Kidney epithelial cell (primary cell): ENCODE data around the gene NFKB2. TPM values are rescaled to one million over a fixed set of nuclear protein-coding genes. Genes with fewer than 3 reads are reported as not detected.

ENCODE experiments used
- DNase-seq: peaks from one replicate; pipeline ENCODE4 v3.0.0-alpha.2; 2010; ENCODE audit warnings: low read depth
- H3K27me3 ChIP-seq: 2 replicates; pipeline ENCODE4 v1.6.0; 2011; ENCODE audit warnings: low read length; ENCODE audit not compliant: control insufficient read depth, insufficient read depth
- H3K36me3 ChIP-seq: 2 replicates; pipeline ENCODE4 v1.5.1; 2011; ENCODE audit warnings: low read length; ENCODE audit not compliant: control insufficient read depth, insufficient read depth
- H3K4me3 ChIP-seq: 2 replicates; pipeline ENCODE4 v1.5.1; 2011; ENCODE audit warnings: low read depth, mild to moderate bottlenecking, control low read depth, low read length
- total RNA-seq: library from RNA; depleted of rRNA; stranded (reverse); fragments of >200 nt; gene quantifications from 2 replicates; pipeline ENCODE4 v1.2.3, GENCODE V29; 2015
- TF ChIP-seq, protein P1 (sequence below): IDR thresholded peaks from 2 replicates; pipeline ENCODE4 v1.5.1; 2011; ENCODE audit warnings: mild to moderate bottlenecking, moderate library complexity, low read length, control low read depth, inconsistent platforms; ENCODE audit not compliant: insufficient read depth, poor library complexity, severe bottlenecking

The NFKB2 gene
- total RNA-seq, 1 donor from 2014 or later, result 83.6 TPM

DNA sequence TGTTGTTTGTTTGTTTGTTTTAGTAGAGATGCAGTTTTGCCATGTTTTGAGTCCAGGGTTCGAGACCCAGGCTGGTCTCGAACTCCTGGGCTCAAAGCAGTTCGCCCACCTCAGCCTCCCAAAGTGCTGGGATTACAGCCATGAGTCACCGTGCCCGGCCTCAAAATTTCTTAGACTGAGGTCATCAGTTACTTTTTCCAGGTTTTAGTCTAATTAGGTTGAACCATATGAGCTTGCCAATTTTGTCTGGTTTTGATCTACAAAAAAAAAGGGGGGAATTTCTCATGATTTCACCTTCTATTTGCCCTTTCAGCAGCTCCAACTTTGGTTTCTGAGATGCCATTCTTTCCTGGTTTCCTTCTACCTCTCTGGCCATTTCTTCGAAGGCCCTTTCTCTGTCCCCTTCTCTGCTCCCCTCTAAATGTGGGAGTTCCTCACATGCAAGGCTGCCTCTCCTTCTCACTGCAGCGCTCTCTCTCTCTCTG, 31.3 kb downstream of the NFKB2 start:
- no peak for DNase-seq
- no peaks in the 10 kb centered on the region for H3K27me3 ChIP-seq
- TF ChIP-seq, protein P1, sequence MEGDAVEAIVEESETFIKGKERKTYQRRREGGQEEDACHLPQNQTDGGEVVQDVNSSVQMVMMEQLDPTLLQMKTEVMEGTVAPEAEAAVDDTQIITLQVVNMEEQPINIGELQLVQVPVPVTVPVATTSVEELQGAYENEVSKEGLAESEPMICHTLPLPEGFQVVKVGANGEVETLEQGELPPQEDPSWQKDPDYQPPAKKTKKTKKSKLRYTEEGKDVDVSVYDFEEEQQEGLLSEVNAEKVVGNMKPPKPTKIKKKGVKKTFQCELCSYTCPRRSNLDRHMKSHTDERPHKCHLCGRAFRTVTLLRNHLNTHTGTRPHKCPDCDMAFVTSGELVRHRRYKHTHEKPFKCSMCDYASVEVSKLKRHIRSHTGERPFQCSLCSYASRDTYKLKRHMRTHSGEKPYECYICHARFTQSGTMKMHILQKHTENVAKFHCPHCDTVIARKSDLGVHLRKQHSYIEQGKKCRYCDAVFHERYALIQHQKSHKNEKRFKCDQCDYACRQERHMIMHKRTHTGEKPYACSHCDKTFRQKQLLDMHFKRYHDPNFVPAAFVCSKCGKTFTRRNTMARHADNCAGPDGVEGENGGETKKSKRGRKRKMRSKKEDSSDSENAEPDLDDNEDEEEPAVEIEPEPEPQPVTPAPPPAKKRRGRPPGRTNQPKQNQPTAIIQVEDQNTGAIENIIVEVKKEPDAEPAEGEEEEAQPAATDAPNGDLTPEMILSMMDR, result no peak
- H3K4me3 ChIP-seq, result no peak overlapping the region
- no peaks in the 10 kb centered on the region for H3K36me3 ChIP-seq

DNA sequence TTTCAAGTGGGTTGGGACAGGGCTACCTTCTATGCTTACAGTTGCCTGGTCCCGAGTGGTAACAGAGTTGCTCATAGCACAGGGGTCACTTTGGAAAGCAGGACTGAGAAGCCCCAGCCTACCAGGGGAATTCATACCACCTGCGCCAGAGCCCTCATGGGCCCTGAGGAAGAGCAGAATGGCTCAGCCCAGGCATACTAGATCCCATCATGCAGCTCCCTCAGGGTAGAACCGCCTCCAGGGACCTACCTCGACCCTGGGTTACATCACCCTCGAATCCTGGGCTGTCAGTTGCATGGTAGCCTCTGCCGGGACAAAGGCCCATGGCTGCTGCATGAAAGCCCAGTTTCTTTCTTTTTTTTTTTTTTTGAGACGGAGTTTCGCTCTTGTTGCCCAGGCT, 34.0 kb downstream of the NFKB2 start:
- H3K36me3 ChIP-seq, result no peaks in the 10 kb centered on the region
- no peaks in the 10 kb centered on the region for H3K27me3 ChIP-seq
- H3K4me3 ChIP-seq, result no peak overlapping the region
- DNase-seq, result no peak
- TF ChIP-seq, protein P1, result no peak

DNA sequence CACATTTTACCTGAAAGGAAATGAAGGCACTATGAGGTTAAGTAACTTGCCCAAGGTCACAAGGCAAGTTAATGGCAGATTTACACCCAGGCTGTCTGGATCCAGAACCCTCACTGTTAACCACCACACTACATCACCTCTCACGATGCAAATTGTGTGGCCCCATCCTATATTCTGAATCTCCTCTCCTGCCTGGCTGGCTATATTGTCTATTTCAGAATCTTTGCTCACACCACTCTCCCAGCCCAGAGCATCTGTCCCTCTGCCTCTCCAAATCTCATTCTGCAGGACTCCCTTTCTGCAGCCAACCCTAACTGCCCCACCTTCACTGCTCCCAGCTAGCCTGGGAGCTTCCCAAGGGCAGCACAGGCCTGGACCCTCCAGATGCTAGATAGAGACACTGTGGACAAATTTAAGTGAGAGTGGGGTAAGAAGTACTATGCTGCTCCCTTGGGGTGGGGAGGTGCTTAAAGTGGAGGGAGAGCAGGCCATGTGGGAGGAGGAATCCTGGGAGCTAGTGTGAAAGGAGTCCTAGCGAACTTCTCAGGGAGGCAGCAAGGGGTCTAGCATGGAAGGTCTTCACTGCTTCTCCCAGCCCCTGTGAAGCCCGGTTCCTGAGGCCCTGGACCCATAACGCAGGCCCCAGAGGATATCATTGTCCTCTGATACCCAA, 36.1 kb downstream of the NFKB2 start:
- DNase-seq, result no peak
- no peaks in the 10 kb centered on the region for H3K36me3 ChIP-seq
- TF ChIP-seq, protein P1, result no peak
- peak overlapping the region; percentile 69 for H3K4me3 ChIP-seq
- H3K27me3 ChIP-seq, result no peaks in the 10 kb centered on the region

DNA sequence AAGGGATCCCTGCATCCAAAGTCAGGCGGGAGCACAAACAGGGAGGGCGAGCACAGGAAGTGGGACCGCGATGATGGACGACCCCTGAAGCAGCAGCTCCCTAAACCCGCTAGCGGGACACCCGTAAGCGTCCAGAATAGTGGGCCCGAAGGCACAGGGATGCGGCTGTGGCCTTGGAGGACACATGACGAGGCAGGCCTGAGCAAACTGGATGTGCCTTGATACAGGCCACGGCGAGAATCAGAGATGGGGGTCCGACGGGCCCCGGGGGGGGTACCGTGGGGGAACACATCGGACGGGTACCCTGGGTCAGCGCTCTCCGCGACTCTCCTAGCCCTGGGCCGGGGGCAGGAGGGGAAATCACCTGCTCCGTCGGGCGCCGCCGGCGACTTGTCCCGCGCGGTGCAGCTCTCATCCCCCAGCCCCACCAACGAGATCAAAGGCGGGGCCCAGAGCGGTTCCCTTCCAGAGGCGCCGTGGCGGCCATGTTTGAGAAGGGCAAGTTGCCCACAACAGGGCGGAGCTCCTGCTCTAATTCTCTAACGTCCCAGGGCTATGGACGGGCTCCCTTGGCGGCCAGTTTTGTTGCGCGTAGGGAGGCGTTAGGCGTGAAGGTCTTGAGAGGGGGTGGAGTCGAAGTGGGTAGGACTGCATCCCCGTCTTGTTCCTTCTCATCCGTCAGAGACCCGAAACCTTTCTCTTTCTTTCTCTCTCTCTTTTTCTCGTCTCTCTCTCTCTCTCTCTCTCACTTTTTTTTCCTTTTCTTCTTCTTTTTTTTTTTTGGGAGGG, 36.9 kb downstream of the NFKB2 start, which contains the start of gene CUEDC2:
Gene CUEDC2, minus strand, starts transcription at position 413 of the 789 bp plus-strand sequence. CDS start 7,386 bp downstream, outside the sequence.
- TF ChIP-seq, protein P1, result no peak
- Histone ChIP-seq H3K4me3 (peak within 1 kb of the TSS; percentile 69), H3K36me3 (no peaks in the 10 kb centered on the region), H3K27me3 (no peaks in the 10 kb centered on the region)
- peak; percentile 81 for DNase-seq

DNA sequence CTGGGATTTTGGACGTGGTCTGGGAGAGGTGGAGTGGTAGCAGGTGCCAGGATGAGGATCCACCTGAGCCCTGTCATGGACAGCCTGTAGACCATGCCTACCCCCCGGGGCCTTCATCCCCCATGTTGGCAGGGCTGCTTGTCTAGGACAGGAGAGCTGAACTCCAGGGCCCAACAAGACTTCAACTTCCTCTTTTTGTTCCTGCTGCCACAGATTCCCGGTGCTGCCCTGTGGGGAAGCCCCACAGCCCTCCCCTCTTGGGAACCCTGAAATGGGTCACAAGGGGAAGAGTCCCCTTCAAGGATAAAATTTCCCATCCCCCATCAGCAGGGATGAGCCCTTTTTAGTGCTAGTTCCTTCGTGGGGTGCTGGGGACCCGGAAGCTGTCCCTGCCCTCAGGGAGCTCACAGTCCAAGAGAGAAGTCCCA, 38.1 kb downstream of the NFKB2 start:
- Histone ChIP-seq H3K4me3 (no peak overlapping the region), H3K27me3 (no peaks in the 10 kb centered on the region), H3K36me3 (no peaks in the 10 kb centered on the region)
- TF ChIP-seq, protein P1, result no peak
- no peak for DNase-seq
